ENCODE results near the gene CCT2. TPM values are rescaled to one million over a fixed set of nuclear protein-coding genes. Genes with fewer than 3 reads are reported as not detected.

The CCT2 gene
- total RNA-seq, 1 experiment from 2014 or later: 345 TPM

- CTCF ChIA-PET: no interaction called here
- no peaks in the 10 kb centered on the region for H3K9me2 ChIP-seq (replicated peaks; ENCODE audit: low read length)
- no peaks in the 10 kb centered on the region for H3K79me2 ChIP-seq (ENCODE audit: low read length)
- H4K20me1 ChIP-seq (ENCODE audit: low read length): no peaks in the 10 kb centered on the region
- no peaks in the 10 kb centered on the region for H3K27me3 ChIP-seq (ENCODE audit: low read length)
- no peak overlapping the region for H3K27ac ChIP-seq (ENCODE audit: low read length)
- H3K9ac ChIP-seq (ENCODE audit: low read length): no peak overlapping the region
- H3F3A ChIP-seq (ENCODE audit: low read length, unreplicated experiment): no peaks in the 10 kb centered on the region
- BruUV-seq (replicated peaks): no TSS peak
- H3K9me3 ChIP-seq (ENCODE audit: low read length): no peaks in the 10 kb centered on the region
- H3K4me2 ChIP-seq (ENCODE audit: low read length): no peak overlapping the region
- no peak for DNase-seq
- no peak for TF ChIP-seq EZH2 (IDR thresholded peaks at IDR 0.05; ENCODE audit: low read length, unreplicated experiment)
- TF ChIP-seq CTCF (conservative IDR thresholded peaks at IDR 0.05; ENCODE audit: low read depth, low read length): no peak
- TF ChIP-seq EZH2phosphoT487 (IDR thresholded peaks at IDR 0.05; ENCODE audit: borderline replicate concordance, low read length): no peak
- ATAC-seq: no peak
- no peaks in the 10 kb centered on the region for H3K4me1 ChIP-seq (ENCODE audit: insufficient read depth, low read length)
- H3K4me3 ChIP-seq (ENCODE audit: low read length): no peak overlapping the region
- POLR2A ChIA-PET (ENCODE audit: unreplicated experiment): no interaction called here
- intact Hi-C loops (cut with micrococcal nuclease): no loop called here
- H3K36me3 ChIP-seq (ENCODE audit: low read depth, low read length): no peaks in the 10 kb centered on the region
- H2AFZ ChIP-seq (ENCODE audit: low read length): no peak overlapping the region
Measured at GRCh38 chr12:69620921-69621320, 35.7 kb downstream of the CCT2 start.

DNA sequence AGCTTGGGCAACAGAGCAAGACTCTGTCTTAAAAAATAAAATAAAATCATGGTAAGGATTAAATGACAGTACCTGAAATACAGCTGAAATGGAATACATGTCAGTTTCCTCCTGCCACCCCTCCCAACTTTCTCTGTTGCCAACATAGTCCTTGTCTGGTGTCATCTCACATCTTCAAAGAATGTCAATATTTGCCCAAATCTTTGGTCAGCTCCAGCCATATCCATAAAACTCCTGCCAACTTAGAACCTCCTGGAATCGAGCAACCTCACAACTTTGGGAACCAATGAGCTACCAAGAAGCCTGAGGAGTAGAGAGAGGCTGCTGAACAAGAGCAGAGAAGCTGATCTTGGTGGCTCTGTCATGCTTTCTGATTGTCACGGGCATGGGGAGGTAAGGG lies 36.3 kb downstream of the CCT2 start:
- H3F3A ChIP-seq (ENCODE audit: low read length, unreplicated experiment): no peaks in the 10 kb centered on the region
- H3K4me2 ChIP-seq (ENCODE audit: low read length): no peak overlapping the region
- no peaks in the 10 kb centered on the region for H3K36me3 ChIP-seq (ENCODE audit: low read depth, low read length)
- no peak overlapping the region for H3K27ac ChIP-seq (ENCODE audit: low read length)
- H3K79me2 ChIP-seq (ENCODE audit: low read length): no peaks in the 10 kb centered on the region
- intact Hi-C loops (cut with micrococcal nuclease): no loop called here
- H3K4me1 ChIP-seq (ENCODE audit: insufficient read depth, low read length): no peaks in the 10 kb centered on the region
- no peaks in the 10 kb centered on the region for H4K20me1 ChIP-seq (ENCODE audit: low read length)
- no peak overlapping the region for H3K9ac ChIP-seq (ENCODE audit: low read length)
- BruUV-seq (replicated peaks): no TSS peak
- no peaks in the 10 kb centered on the region for H3K9me3 ChIP-seq (ENCODE audit: low read length)
- TF ChIP-seq CTCF (conservative IDR thresholded peaks at IDR 0.05; ENCODE audit: low read depth, low read length): no peak
- TF ChIP-seq EZH2 (IDR thresholded peaks at IDR 0.05; ENCODE audit: low read length, unreplicated experiment): no peak
- TF ChIP-seq EZH2phosphoT487 (IDR thresholded peaks at IDR 0.05; ENCODE audit: borderline replicate concordance, low read length): no peak
- no peak overlapping the region for H3K4me3 ChIP-seq (ENCODE audit: low read length)
- POLR2A ChIA-PET (ENCODE audit: unreplicated experiment): no interaction called here
- H3K27me3 ChIP-seq (ENCODE audit: low read length): no peaks in the 10 kb centered on the region
- CTCF ChIA-PET: no interaction called here
- H2AFZ ChIP-seq (ENCODE audit: low read length): no peak overlapping the region
- ATAC-seq (no peak), DNase-seq (no peak)
- H3K9me2 ChIP-seq (replicated peaks; ENCODE audit: low read length): no peaks in the 10 kb centered on the region

GRCh38 chr12:69623970-69624369 lies 38.7 kb downstream of the CCT2 start:
- TF ChIP-seq EZH2 (IDR thresholded peaks at IDR 0.05; ENCODE audit: low read length, unreplicated experiment) (no peak), EZH2phosphoT487 (IDR thresholded peaks at IDR 0.05; ENCODE audit: borderline replicate concordance, low read length) (no peak), CTCF (conservative IDR thresholded peaks at IDR 0.05; ENCODE audit: low read depth, low read length) (no peak)
- Histone ChIP-seq H3K79me2 (ENCODE audit: low read length) (no peaks in the 10 kb centered on the region), H3K9me3 (ENCODE audit: low read length) (no peaks in the 10 kb centered on the region), H3K4me1 (ENCODE audit: insufficient read depth, low read length) (no peaks in the 10 kb centered on the region), H3K36me3 (ENCODE audit: low read depth, low read length) (no peaks in the 10 kb centered on the region), H3K9me2 (replicated peaks; ENCODE audit: low read length) (no peaks in the 10 kb centered on the region), H3K27ac (ENCODE audit: low read length) (no peak overlapping the region), H3F3A (ENCODE audit: low read length, unreplicated experiment) (no peaks in the 10 kb centered on the region), H4K20me1 (ENCODE audit: low read length) (no peaks in the 10 kb centered on the region), H3K9ac (ENCODE audit: low read length) (no peak overlapping the region), H3K4me2 (ENCODE audit: low read length) (no peak overlapping the region), H3K4me3 (ENCODE audit: low read length) (no peak overlapping the region), H2AFZ (ENCODE audit: low read length) (no peak overlapping the region), H3K27me3 (ENCODE audit: low read length) (no peaks in the 10 kb centered on the region)
- ATAC-seq (no peak), DNase-seq (no peak)
- BruUV-seq (replicated peaks): no TSS peak
- intact Hi-C loops (cut with micrococcal nuclease): no loop called here
- POLR2A ChIA-PET (ENCODE audit: unreplicated experiment): no interaction called here
- CTCF ChIA-PET: no interaction called here
